K562 (cell line): ENCODE results near the gene SLC35B4. TPM values are rescaled to one million over a fixed set of nuclear protein-coding genes. Genes with fewer than 3 reads are reported as not detected.

ENCODE experiments used
- ATAC-seq: fragments of 200-7000 bp; cut with Tn5 transposase; 3 replicates; pipeline ENCODE4 v1.9.1; 2020; ENCODE audit warnings: moderate library complexity
- BruUV-seq: library from RNA; stranded (reverse); fragments of 400-500 nt; replicated peaks from 2 replicates; lab custom pipeline; 2021; lab: Mats Ljungman, UMichigan
- CTCF ChIA-PET: fragments of 300-600 bp; formaldehyde crosslinking; extraction: SDS; loops from one replicate; lab custom pipeline; 2021; ENCODE audit warnings: low intra/inter-chr PET ratio; lab: Yijun Ruan, JAX
- POLR2A ChIA-PET: fragments of 300-600, 350-650 bp; sonication (Branson Sonifier 250); formaldehyde crosslinking; extraction: SDS; loops from one replicate; lab custom pipeline; 2021; ENCODE audit warnings: antibody characterized with exemption, inconsistent platforms; lab: Yijun Ruan, JAX
- DNase-seq, 4 experiments: peaks; one replicate each; pipeline versions ENCODE4 v3.0.0 to v3.0.0-alpha.2; 2011 to 2018; ENCODE audit warnings: low spot score in 3 of 4, mixed read lengths in 3 of 4; ENCODE audit errors: extremely low read depth in 1 of 4
- FAIRE-seq: peaks from 2 replicates; lab custom pipeline; 2011; peaks lifted over from hg19 to GRCh38; lab: Jason Lieb, UNC
- H2AFZ ChIP-seq: 2 replicates; pipeline ENCODE4 v1.6.0; 2011; ENCODE audit warnings: low read depth, low read length, control low read depth, inconsistent platforms
- H3K27ac ChIP-seq: fragments of 200-600 bp; 3 replicates; pipeline ENCODE4 v1.8.0; 2011; ENCODE audit warnings: low read depth, mild to moderate bottlenecking, control low read depth, inconsistent platforms, low read length, moderate library complexity, mixed read lengths; ENCODE audit errors: extremely low read depth
- H3K27me3 ChIP-seq, 2 experiments: fragments of 300-600 bp in 1 of 2; 2 replicates in 1 of 2; 3 replicates in 1 of 2; pipeline versions ENCODE4 v1.6.0 to v1.8.0; 2011; ENCODE audit warnings: inconsistent platforms in 2 of 2, low read length in 2 of 2, mild to moderate bottlenecking in 1 of 2, mixed read lengths in 1 of 2, moderate library complexity in 1 of 2; ENCODE audit not compliant: control insufficient read depth in 2 of 2, insufficient read depth in 2 of 2
- H3K36me3 ChIP-seq: fragments of 300-600 bp; 3 replicates; pipeline ENCODE4 v1.8.0; 2011; ENCODE audit warnings: mild to moderate bottlenecking, low read length, inconsistent platforms; ENCODE audit not compliant: control insufficient read depth, insufficient read depth
- H3K4me1 ChIP-seq, 2 experiments: fragments of 200-600 bp in 1 of 2; replicated peaks in 1 of 2; 2 replicates in 1 of 2; 3 replicates in 1 of 2; pipeline versions ENCODE4 v1.5.1 to v1.8.0; 2011; ENCODE audit warnings: inconsistent platforms in 2 of 2, low read length in 2 of 2, mild to moderate bottlenecking in 1 of 2, mixed read lengths in 1 of 2, moderate library complexity in 1 of 2; ENCODE audit not compliant: control insufficient read depth in 2 of 2, insufficient read depth in 2 of 2
- H3K4me2 ChIP-seq: 2 replicates; pipeline ENCODE4 v1.6.1; 2011; ENCODE audit warnings: low read length, control low read depth, inconsistent platforms, mixed read lengths; ENCODE audit not compliant: insufficient read depth
- H3K4me3 ChIP-seq: fragments of 200-600 bp; sonication (generic), shearing (Covaris generic); 2 replicates; pipeline ENCODE4 v1.5.1; 2016; ENCODE audit warnings: control low read depth, inconsistent platforms
- H3K79me2 ChIP-seq: fragments of 200-600 bp; 3 replicates; pipeline ENCODE4 v1.8.0; 2011; ENCODE audit warnings: low read length, inconsistent platforms; ENCODE audit not compliant: control insufficient read depth, insufficient read depth
- H3K9ac ChIP-seq, 2 experiments: 2 replicates each; pipeline versions ENCODE4 v1.6.0 to v1.6.1; 2011; ENCODE audit warnings: low read depth in 2 of 2, low read length in 2 of 2, control low read depth in 1 of 2, inconsistent platforms in 1 of 2, mild to moderate bottlenecking in 1 of 2, mixed read lengths in 1 of 2; ENCODE audit not compliant: insufficient read depth in 1 of 2
- H3K9me1 ChIP-seq: one replicate; pipeline ENCODE4 v1.6.0; 2011; ENCODE audit warnings: inconsistent platforms, mild to moderate bottlenecking, low read length, moderate library complexity; ENCODE audit not compliant: control insufficient read depth, insufficient read depth
- H3K9me3 ChIP-seq: replicated peaks from 2 replicates; pipeline ENCODE4 v1.5.1; 2011; ENCODE audit warnings: low read depth, low read length, inconsistent platforms; ENCODE audit not compliant: control insufficient read depth, insufficient read depth
- H4K20me1 ChIP-seq: replicated peaks from 2 replicates; pipeline ENCODE4 v1.6.1; 2011; ENCODE audit warnings: low read length, inconsistent platforms, mixed read lengths; ENCODE audit not compliant: control insufficient read depth, insufficient read depth
- CEBPB ChIP-seq: fragments of 450-650 bp; IDR thresholded peaks from 2 replicates; pipeline ENCODE4 v1.6.1; 2016; ENCODE audit warnings: missing genetic modification characterization, missing compliant biosample characterization
- E2F5 ChIP-seq: sonication (generic); formaldehyde crosslinking; IDR thresholded peaks from 2 replicates; pipeline ENCODE4 v1.8.0; 2022; ENCODE audit warnings: mild to moderate bottlenecking, missing genetic modification reagents
- FOXJ2 ChIP-seq: fragments of 200-800 bp; sonication (Bioruptor generic); IDR thresholded peaks from 2 replicates; pipeline ENCODE4 v1.6.1; 2016; ENCODE audit warnings: missing genetic modification characterization, missing compliant biosample characterization
- LARP7 ChIP-seq: fragments of 450-650 bp; IDR thresholded peaks from 2 replicates; pipeline ENCODE4 v1.6.1; 2016
- MBD1 ChIP-seq: fragments of 250-450 bp; sonication (Bioruptor Pico); IDR thresholded peaks from 2 replicates; pipeline ENCODE4 v1.8.0; 2022; ENCODE audit warnings: inconsistent platforms
- NEUROD1 ChIP-seq: fragments of 150-350 bp; IDR thresholded peaks from 2 replicates; pipeline ENCODE4 v1.6.1; 2014; ENCODE audit warnings: borderline replicate concordance, low read length, low read depth; ENCODE audit not compliant: partially characterized antibody
- SNIP1 ChIP-seq: fragments of 450-650 bp; IDR thresholded peaks from 2 replicates; pipeline ENCODE4 v1.7.1; 2017; ENCODE audit warnings: low read depth, mild to moderate bottlenecking
- SPI1 ChIP-seq: IDR thresholded peaks from 2 replicates; pipeline ENCODE4 v1.6.1; 2011; ENCODE audit warnings: low read depth, low read length, control low read depth, borderline replicate concordance
- ZNF639 ChIP-seq, 2 experiments: fragments of 200-800 bp in 1 of 2; sonication (Bioruptor generic) in 1 of 2; sonication (generic) in 1 of 2; formaldehyde crosslinking in 1 of 2; IDR thresholded peaks in 1 of 2; conservative IDR thresholded peaks in 1 of 2; 2 replicates each; pipeline versions ENCODE4 v1.5.0 to v1.6.1; 2016 to 2020; ENCODE audit warnings: missing compliant biosample characterization in 1 of 2, missing genetic modification characterization in 1 of 2, missing genetic modification reagents in 1 of 2
- WGBS: fragments of 100-300 bp; shearing (Covaris generic); methylation state at CpG from one replicate; pipeline ENCODE4 v1.1.6; 2016; ENCODE audit warnings: low coverage, mixed read lengths; ENCODE audit not compliant: insufficient coverage; ENCODE audit errors: missing lambda C conversion rate; 5-methylcytosine and 5-hydroxymethylcytosine counted together
- in situ Hi-C: fragments of 300-500 bp; cut with MboI; formaldehyde crosslinking; loops from 4 replicates; pipeline ENCODE4 v1.15.0; 2018; ENCODE audit warnings: inconsistent platforms, mixed read lengths
- intact Hi-C: fragments of 100-400 bp; cut with micrococcal nuclease; formaldehyde crosslinking; loops from 2 replicates; pipeline ENCODE4 v1.14.2; 2022
- polyA plus RNA-seq, 8 experiments: library from polyadenylated mRNA; depleted of rRNA in 4 of 8; stranded (reverse) in 5 of 8; unstranded in 3 of 8; fragments of >200 nt; fragmentation: Nextera tagmentation in 2 of 8; fragmentation: Illumina TruSeq in 1 of 8; extraction: Ambion mirVana in 2 of 8; extraction: Trizol in 1 of 8; gene quantifications; 2 replicates each; pipeline versions ENCODE4 v1.2.1 to v1.2.3, GENCODE V29; 2011 to 2014; ENCODE audit warnings: inconsistent platforms in 1 of 8, missing spikeins in 1 of 8
- total RNA-seq, 7 experiments: library from RNA; depleted of rRNA in 6 of 7; stranded (reverse); fragments of >200 nt in 6 of 7; fragmentation: Illumina TruSeq in 2 of 7; extraction: Trizol in 2 of 7; gene quantifications; 2 replicates each; pipeline versions ENCODE4 v1.2.1 to v1.2.3, GENCODE V29; 2011 to 2021; ENCODE audit warnings: low replicate concordance in 1 of 7

SLC35B4 gene
- total and polyA plus RNA-seq, 9 of the 15 experiments (the other 6 are each of a cell fraction or from before 2014, with no cell fraction given), result 6.1 to 34.9 (median 17.6) TPM

GRCh38 chr7:134318443-134318842 lies 1.7 kb upstream of the SLC35B4 start:
- no peak for FAIRE-seq
- CTCF ChIA-PET, result no interaction called here

DNA sequence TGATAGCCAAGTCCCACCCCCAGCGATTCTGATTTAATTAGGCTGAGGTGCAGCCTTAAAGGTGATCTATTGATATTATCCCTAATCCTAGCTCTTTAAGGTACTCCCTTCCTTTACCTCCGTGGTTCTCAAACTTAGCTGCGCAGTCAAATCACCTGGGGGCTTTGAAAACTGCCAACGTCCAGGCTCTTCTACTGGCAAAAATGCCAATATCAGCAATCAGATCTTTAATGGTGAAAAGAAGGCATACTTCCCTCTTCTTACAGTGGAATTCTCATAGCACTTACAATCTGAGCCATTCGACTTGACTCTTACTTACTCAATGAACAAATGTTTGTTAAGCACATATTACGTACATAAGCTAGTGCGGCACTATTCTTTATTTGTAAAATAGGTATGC lies 704 bp upstream of the SLC35B4 start:
- CTCF ChIA-PET, result no interaction called here
- TF ChIP-seq NEUROD1 (peak; percentile 3), FOXJ2 (tag) (peak; percentile 18; the same call in 1 of the 2 replicates), LARP7 (no peak), ZNF639 (CRISPR knock-in tag; conservative IDR thresholded peaks at IDR 0.05 in 1 of 2, IDR thresholded peaks at IDR 0.05 in 1 of 2) (no peak), SNIP1 (0 out of 2 replicates have a peak, but pooled peaks have one; percentile 3), E2F5 (CRISPR knock-in tag) (no peak), MBD1 (CRISPR knock-in tag) (peak; percentile 64; the same call in 1 of the 2 replicates)
- intact Hi-C loops, result no loop called here

More at GRCh38 chr7:134318443-134318842, 1.7 kb upstream of the SLC35B4 start:
- H4K20me1 ChIP-seq, result no peaks in the 10 kb centered on the region
- no peak overlapping the region for H2AFZ ChIP-seq
- no peaks in the 10 kb centered on the region for H3K9me3 ChIP-seq
- no peak overlapping the region for H3K4me2 ChIP-seq
- ATAC-seq (no peak), DNase-seq (no peak)
- H3K27ac ChIP-seq, result no peak overlapping the region
- peaks cover 15% of the 10 kb centered on the region; the same call in 2 of the 3 replicates for H3K79me2 ChIP-seq
- H3K27me3 ChIP-seq, result peaks cover 4 to 6% of the 10 kb centered on the region in 2 experiments
- no TSS peak for BruUV-seq
- intact Hi-C loops, result no loop called here
- TF ChIP-seq SPI1, result no peak
- peak; percentile 48; the same call in 1 of the 2 replicates for TF ChIP-seq CEBPB (tag)
- no peak overlapping the region for H3K9ac ChIP-seq
- in situ Hi-C loops, result no loop called here
- H3K4me1 ChIP-seq, result peaks cover 3 to 6% of the 10 kb centered on the region in 2 experiments; a peak in 2 of 5 replicates
- H3K4me3 ChIP-seq, result no peak overlapping the region
- no peaks in the 10 kb centered on the region for H3K36me3 ChIP-seq
- H3K9me1 ChIP-seq, result no peaks in the 10 kb centered on the region
- POLR2A ChIA-PET, result interaction anchor here (1.1 kb wide), 1 partner anchor 10 kb away, joined by 3 read pairs; no protein-coding TSS in a partner anchor

More for the DNA sequence above, 704 bp upstream of the SLC35B4 start:
- H2AFZ ChIP-seq, result peak overlapping the region; percentile 97
- H3K9ac ChIP-seq, result peak overlapping the region; percentile 5 to 70; a peak in 3 of 4 replicates
- H3K9me1 ChIP-seq, result no peaks in the 10 kb centered on the region
- no TSS peak for BruUV-seq
- H3K79me2 ChIP-seq, result peaks cover 15% of the 10 kb centered on the region; the same call in 2 of the 3 replicates
- H3K4me3 ChIP-seq, result peak overlapping the region; percentile 62
- WGBS, result 69% methylated on average over 7 of the region's 7 CpGs
- POLR2A ChIA-PET, result interaction anchor here (0.7 to 1.4 kb wide), 10 partner anchors 9 to 42 kb away, joined by 3 to 7 read pairs (median 3); no protein-coding TSS in a partner anchor
- no peaks in the 10 kb centered on the region for H3K9me3 ChIP-seq
- DNase-seq (peak in 1 of 4 experiments; percentile 24), ATAC-seq (no peak), FAIRE-seq (no peak)
- no peaks in the 10 kb centered on the region for H3K36me3 ChIP-seq
- no peak overlapping the region for H3K27ac ChIP-seq
- peaks cover 3 to 6% of the 10 kb centered on the region in 2 experiments; a peak in 2 of 5 replicates for H3K4me1 ChIP-seq
- H4K20me1 ChIP-seq, result no peaks in the 10 kb centered on the region
- in situ Hi-C loops, result no loop called here
- peak overlapping the region; percentile 83 for H3K4me2 ChIP-seq
- H3K27me3 ChIP-seq, result peaks cover 4% of the 10 kb centered on the region in 2 experiments
